Bronchial epithelial cell (primary cell): ENCODE measurements around the gene CHRNA5. TPM values are rescaled to one million over a fixed set of nuclear protein-coding genes. Genes with fewer than 3 reads are reported as not detected.
A peak's percentile ranks its signal among the peaks of the same experiment; 100 is the strongest.

Experiments used
- DNase-seq: peaks from one replicate; pipeline ENCODE4 v3.0.0-alpha.2; 2010; ENCODE audit warnings: low read depth
- FAIRE-seq: peaks from 2 replicates; lab custom pipeline; 2011; peaks lifted over from hg19 to GRCh38; lab: Jason Lieb, UNC
- H3K27me3 ChIP-seq: 2 replicates; pipeline ENCODE4 v1.5.1; 2011; ENCODE audit warnings: low read length; ENCODE audit not compliant: control insufficient read depth, insufficient read depth
- H3K36me3 ChIP-seq: 2 replicates; pipeline ENCODE4 v1.5.1; 2011; ENCODE audit warnings: low read length; ENCODE audit not compliant: control insufficient read depth, insufficient read depth
- H3K4me3 ChIP-seq: 2 replicates; pipeline ENCODE4 v1.5.1; 2011; ENCODE audit warnings: mild to moderate bottlenecking, low read depth, low read length, control low read depth
- CTCF ChIP-seq: IDR thresholded peaks from 2 replicates; pipeline ENCODE4 v1.5.1; 2011; ENCODE audit warnings: mild to moderate bottlenecking, moderate library complexity, low read length, control low read depth, inconsistent platforms; ENCODE audit not compliant: insufficient read depth, severe bottlenecking
- total RNA-seq: library from RNA; depleted of rRNA; stranded (reverse); fragments of >200 nt; gene quantifications from 2 replicates; pipeline ENCODE4 v1.2.1, GENCODE V29; 2014

The CHRNA5 gene
- total RNA-seq, 1 donor from 2014 or later = 2.4 TPM

GRCh38 chr15:78540871-78541743 is 24.2 kb upstream of the CHRNA5 start:
- FAIRE-seq (no peak), DNase-seq (peak; percentile 15)
- H3K27me3 ChIP-seq = no peaks in the 10 kb centered on the region
- TF ChIP-seq CTCF = no peak
- H3K4me3 ChIP-seq = peak overlapping the region; percentile 69
- peaks cover 8% of the 10 kb centered on the region for H3K36me3 ChIP-seq

GRCh38 chr15:78541744-78542034 is 23.6 kb upstream of the CHRNA5 start:
- Histone ChIP-seq H3K4me3 (peak overlapping the region; percentile 69), H3K27me3 (no peaks in the 10 kb centered on the region)
- FAIRE-seq = no peak

GRCh38 chr15:78542647-78543046 is 22.7 kb upstream of the CHRNA5 start:
- no peak for DNase-seq
- FAIRE-seq = no peak
- Histone ChIP-seq H3K27me3 (no peaks in the 10 kb centered on the region), H3K36me3 (peaks cover 13% of the 10 kb centered on the region), H3K4me3 (no peak overlapping the region)
- no peak for TF ChIP-seq CTCF

More at GRCh38 chr15:78541744-78542034, 23.6 kb upstream of the CHRNA5 start:
- DNase-seq = no peak
- TF ChIP-seq CTCF = no peak
- H3K36me3 ChIP-seq = peaks cover 10% of the 10 kb centered on the region

- peaks cover 13% of the 10 kb centered on the region for H3K36me3 ChIP-seq
These were observed 15.1 kb upstream of the CHRNA5 start for GRCh38 chr15:78550194-78550593.

GRCh38 chr15:78550815-78551214 is 14.5 kb upstream of the CHRNA5 start:
- FAIRE-seq (no peak), DNase-seq (no peak)
- Histone ChIP-seq H3K36me3 (peaks cover 10% of the 10 kb centered on the region), H3K27me3 (no peaks in the 10 kb centered on the region), H3K4me3 (no peak overlapping the region)
- no peak for TF ChIP-seq CTCF

More at GRCh38 chr15:78550194-78550593, 15.1 kb upstream of the CHRNA5 start:
- no peak for DNase-seq
- TF ChIP-seq CTCF = no peak
- H3K27me3 ChIP-seq = no peaks in the 10 kb centered on the region
- no peak for FAIRE-seq
- H3K4me3 ChIP-seq = no peak overlapping the region

GRCh38 chr15:78551902-78552301 is 13.4 kb upstream of the CHRNA5 start:
- DNase-seq (no peak), FAIRE-seq (no peak)
- Histone ChIP-seq H3K4me3 (no peak overlapping the region), H3K36me3 (peaks cover 5% of the 10 kb centered on the region), H3K27me3 (no peaks in the 10 kb centered on the region)
- TF ChIP-seq CTCF = no peak
